IPS DF 4.7 (cell line): ENCODE data around the gene MORN3.
"Not testable (repeated sequence)": the region's sequence is repeated elsewhere in the genome, so short reads cannot be mapped to it uniquely, and the experiment has no call there.

Experiments
- DNase-seq: peaks from one replicate; pipeline ENCODE4 v3.0.0-alpha.2; 2013; ENCODE audit warnings: low spot score; ENCODE audit errors: extremely low read depth

MORN3 gene

DNA sequence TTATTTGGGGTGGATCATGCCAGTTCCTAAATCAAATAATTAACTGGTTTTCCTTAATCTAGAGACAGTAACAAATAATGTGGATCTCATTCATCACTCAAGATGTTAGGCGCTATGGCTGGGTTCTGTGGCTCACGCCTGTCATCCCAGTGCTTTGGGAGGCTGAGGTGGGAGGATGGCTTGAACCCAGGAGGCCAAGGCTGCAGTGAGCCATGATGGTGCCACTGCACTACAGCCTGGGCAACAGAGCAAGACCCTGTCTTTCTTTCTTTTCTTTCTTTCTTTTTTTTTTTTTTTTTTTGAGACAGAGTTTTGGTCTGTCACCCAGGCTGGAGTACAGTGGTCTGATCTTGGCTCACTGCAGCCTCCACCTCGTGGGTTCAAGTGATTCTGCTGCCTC is 23.3 kb upstream of the MORN3 start:
- not testable (repeated sequence) for DNase-seq

DNA sequence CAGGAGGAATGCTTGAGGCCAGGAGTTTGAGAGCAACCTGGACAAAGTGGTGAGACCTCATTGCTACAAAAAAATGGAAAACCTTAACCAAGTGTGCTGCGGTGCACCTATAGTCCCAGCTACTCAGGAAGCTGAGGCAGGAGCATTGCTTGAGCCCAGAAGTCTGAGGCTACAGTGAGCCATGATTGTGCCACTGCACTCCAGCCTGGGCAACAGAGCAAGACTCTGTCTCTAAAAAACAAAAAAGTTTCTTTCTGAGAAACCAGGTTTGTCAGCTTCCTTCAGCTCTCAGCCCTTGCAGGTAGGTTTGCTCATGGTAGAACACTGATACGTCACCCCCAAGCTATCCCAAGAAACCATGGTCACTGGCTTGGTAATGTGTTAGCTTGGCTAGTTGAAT is 20.0 kb upstream of the MORN3 start:
- DNase-seq, result no peak

DNA sequence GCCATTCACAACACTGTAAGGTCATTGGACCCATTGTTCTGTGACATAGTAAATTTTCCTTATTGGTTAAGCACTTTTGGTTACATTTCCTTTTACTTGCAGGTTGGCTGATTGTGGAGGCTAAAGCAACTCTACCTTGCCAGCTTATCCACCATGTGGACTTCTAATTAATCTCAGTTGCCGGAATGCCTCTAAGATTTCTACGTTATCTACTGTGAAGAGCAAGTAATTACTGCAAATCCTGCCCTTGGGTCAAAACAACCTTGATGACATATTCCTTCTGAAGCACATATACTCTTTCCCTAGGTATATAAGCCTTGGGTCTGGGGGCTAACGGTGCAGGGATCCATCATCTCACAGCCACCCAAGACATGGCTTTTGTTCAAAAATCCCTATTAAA is 19.5 kb upstream of the MORN3 start:
- DNase-seq, result no peak

DNA sequence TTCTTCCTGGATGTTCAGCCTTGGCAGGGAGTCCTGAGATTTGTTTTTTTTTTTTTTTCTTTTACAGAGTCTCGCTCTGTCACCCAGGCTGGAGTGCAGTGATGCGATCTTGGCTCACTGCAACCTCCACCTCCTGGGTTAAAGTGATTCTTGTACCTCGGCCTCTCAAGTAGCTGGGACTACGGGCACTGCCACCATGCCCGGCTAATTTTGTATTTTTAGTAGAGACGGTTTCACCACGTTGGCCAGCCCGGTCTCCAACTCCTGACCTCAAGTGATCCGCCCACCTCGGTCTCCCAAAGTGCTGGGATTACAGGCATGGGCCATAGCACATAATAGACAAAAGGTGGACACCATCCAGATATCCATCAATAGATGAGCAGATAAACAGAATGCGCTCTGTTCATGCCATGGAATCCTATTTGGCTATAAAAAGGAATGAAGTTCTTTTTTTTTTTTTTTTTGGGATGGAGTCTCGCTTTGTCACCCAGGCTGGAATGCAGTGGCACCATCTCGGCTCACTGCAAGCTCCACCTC is 10.3 kb upstream of the MORN3 start:
- DNase-seq, result not testable (repeated sequence)

DNA sequence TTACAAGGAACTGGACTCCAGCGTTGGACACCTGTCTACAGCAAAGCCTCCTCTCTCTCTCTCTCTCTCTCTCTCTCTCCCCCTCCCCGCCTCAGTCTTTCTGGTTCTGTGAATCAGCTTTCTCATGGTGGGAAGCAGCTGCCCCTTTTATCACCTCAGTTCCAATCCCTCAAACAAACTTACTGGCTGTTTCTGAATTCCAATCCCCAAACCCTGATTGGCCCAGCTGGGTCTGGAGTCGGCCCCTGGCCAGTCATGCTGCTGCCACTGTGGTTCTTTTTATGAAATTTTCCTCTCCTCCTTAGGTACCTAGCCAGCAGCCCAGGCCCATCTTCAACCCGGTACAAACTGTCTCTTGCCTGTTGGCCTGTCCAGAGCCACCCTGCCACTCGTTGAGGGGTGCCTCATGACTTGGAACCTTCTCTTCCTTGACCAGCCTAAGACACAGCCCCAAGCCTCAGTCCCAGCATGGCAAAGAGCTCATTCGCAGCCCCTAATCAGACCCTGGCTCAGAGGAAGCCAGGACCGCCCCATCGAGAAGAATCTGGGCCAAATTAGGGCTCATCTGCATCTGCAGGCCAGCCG is 9.4 kb upstream of the MORN3 start:
- no peak for DNase-seq

DNA sequence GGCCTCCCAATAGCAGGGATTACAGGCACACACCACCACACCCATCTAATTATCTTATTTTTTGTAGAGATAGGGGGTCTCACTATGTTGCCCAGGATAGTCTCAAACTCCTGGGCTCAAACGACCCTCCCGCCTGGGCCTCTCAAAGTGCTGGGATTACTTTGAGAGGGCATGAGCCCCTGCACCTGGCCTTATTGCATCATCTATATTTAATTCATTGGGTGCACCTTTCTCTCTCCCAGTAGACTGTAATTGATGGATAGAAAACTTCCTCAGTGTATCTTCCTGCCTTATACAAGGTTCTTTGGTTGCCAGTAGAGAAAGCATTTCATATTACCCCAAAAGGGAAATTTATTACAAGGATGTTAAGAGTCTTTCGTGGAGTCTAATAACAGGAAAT is 8.9 kb upstream of the MORN3 start:
- DNase-seq, result no peak

DNA sequence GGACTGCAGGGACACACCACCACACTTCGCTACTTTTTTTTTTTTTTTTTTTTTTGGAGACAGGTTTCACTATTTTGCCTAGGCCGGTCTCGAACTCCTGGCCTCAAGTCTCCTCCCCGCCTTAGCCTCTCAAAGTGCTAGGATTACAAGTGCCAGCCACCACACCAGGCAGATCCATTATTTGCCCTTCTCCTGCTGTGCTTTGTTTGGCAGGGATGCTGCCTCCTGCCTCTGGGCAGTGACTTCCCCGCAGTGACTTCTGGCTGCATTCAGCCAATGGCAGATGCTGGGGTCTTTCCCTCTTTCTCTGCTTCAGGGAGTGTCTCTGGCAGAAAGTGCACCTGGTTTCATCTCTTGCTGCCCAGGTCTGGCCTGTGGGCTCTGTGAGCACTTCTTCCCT is 6.7 kb upstream of the MORN3 start:
- no peak for DNase-seq

DNA sequence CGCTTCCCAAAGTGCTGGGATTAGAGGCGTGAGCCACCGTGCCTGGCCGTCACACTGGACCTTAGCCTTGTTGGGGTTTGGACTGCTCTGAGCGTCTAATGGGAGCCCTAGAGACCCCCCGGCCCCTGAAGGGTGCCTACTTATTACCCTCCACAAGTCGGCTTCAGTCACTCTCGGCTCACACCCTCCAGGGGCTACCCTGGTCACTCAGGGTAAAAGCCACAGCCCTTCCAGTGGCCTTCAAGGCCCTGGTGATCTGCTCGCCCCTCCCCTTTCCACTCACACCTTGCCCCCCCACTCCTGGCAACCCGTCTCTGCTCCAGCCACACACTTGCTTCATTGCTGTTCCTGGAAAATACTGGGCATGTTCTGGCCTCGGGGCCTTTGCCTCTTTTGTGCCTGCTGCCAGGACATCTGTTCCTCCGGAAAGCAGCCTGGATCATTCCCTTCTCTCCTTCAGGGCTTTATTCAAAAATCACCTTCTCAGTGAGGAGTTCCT is 3.6 kb upstream of the MORN3 start:
- DNase-seq, result no peak

DNA sequence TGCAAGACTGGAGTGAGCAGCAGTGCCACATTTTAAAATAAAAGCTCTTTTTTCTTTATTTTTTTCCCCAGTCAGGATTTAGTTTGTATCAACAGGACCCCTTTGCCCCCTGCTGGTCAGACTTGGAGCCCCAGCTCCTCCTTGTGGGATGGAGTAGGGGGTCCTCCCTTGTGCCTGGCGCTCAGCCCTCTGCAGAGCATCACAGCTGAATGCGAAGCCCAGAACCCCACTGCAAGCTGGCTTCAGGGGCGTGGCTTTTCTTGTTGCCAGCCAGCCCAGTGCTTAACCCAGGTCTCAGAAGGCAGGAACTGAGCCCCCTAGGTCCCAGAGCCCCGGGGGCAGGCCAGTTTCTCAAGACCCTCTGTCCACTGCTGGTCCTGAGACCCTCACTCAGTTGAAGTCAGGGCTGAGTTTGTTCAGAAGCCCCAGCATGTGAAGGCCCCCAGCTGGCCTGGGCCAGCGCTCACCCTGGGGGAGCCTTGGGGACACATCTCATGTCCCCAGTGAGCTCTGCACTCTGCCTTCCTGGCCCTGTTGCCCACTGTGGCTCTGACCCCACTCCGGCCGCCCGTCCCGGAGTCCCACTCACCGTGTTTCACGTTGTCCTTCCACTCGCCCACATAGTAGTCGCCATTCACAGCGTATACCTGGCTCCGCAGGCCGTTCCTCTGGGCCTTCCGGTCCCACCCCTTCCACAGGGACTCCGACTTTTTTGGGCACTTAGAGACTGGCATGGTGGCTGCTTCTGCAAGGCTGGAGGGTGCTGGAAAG is 519 bp downstream of the MORN3 start:
- no peak for DNase-seq

DNA sequence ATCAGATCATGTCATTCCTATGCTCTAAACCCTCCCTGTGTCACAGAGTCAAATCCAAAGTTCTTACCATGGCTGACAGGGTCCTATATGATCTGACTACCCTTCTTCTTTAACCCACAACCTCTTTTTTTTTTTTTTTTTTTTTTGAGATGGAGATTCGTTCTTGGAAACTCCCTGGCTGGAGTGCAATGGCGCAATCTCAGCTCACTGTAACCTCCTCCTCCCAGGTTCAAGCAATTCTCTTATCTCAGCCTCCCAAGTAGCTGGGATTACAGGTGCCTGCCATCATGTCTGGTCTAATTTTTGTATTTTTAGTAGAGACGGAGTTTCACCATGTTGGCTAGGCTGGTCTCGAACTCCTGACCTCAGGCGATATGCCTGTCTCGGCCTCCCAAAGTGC is 2.6 kb downstream of the MORN3 start:
- DNase-seq, result not testable (repeated sequence)

DNA sequence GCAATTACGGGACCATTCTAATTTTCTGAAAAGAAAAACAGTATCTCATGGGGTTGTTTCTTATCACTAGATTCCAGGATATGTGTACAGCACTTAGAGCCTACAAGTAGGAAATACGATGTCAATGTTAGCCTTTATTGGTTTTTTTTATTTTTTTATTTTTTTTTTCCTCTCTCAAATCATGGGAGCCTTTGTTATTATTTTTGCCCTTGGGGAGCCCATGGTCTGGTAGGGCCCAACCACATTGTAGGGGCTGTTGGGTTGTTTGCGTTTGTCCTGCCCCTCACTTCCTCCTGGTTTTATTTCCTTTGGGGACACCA is 5.9 kb downstream of the MORN3 start:
- DNase-seq, result no peak

DNA sequence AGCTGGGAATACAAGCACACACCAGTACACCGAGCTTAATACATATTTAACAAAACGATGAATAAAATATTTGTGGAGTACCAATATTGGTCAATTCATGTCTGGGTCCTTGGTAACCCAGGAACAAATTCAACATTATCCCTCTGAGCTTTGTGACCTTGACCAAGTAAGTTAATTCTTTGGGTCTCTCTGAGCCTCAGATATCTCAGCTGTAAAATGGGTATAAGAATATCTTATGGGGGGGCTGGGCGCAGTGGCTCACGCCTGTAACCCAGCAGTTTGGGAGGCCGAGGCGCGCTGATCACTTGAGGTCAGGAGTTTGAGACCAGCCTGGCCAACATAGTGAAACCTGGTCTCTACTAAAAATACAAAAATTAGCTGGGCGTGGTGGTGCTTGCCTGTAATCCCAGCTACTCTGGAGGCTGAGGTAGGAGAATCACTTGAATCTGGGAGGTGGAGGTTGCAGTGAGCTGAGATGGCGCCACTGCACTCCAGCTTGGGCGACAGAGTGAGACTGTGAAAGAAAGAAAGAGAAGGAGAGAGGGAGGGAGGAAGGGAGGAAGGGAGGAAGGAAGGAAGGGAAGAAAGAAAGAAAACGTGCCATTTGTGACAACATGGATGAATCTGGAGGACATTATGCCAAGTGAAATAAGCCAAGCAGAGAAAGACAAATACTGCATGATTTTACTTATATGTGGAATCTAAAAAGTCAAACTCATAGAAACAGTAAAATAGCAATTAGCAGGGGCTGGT is 7.9 kb downstream of the MORN3 start:
- DNase-seq, result not testable (repeated sequence)

DNA sequence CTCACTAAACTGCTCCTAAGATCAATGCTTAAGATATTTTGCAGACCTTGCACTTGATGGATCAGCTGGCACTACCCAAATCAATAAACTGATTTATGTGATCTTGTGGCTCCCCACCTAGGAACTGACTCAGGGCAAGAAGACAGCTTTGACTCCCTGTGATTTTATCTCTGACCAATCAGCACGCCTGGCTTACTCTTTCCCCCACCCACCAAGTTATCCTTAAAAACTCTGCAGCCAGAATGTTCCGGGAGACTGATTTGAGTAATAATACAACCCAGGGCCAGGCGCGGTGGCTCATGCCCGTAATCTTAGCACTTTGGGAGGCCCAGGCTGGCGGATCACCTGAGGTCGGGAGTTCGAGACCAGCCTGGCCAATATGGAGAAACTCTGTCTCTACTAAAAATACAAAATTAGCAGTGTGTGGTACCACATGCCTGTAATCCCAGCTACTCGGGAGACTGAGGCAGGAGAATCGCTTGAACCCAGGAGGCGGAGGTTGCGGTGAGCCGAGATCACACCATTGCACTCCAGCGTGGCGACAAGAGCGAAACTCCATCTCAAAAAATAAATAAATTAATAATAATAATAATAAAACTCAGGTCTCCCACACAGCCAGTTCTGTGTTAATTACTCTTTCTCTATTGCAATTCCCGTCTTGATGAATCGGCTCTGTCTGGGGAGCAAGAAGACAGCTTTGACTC is 12.0 kb downstream of the MORN3 start:
- DNase-seq, result no peak

DNA sequence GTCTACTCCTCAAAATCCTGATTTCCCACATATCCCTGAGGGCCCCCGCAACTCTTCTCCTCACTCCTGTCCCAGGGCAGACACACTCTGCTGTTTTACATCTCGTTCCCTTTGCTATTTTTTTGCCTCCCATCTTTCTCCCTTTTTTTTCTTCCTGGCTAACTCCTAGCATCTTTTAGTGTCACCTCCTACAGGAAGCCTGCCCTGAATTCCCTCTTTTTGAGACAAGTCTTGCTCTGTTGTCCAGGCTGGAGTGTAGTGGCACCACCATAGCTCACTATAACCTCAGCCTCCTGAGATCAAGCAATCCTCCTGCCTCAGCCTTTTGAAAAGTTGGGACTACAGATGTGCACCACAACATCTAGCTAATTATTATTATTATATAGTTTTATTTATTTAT is 13.3 kb downstream of the MORN3 start:
- DNase-seq, result no peak

DNA sequence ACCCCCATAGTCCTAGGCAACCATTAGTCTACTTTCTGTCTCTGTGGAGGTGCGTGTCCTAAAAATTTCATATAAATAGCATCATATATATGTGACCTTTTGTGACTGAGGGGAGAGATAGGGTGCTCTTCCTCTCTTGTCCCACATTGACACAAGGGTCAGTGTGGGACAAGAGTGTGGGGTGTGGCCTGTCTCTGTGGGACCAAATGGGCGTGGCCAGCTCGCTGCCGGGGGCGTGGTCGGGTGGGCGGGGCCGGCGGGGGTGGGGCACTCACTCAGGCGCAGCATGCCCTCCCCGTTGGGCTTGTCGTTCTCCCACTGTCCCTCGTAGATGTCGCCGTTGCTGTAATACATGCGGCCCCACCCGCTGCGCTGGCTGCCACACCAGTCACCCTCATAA is 15.5 kb downstream of the MORN3 start:
- no peak for DNase-seq

DNA sequence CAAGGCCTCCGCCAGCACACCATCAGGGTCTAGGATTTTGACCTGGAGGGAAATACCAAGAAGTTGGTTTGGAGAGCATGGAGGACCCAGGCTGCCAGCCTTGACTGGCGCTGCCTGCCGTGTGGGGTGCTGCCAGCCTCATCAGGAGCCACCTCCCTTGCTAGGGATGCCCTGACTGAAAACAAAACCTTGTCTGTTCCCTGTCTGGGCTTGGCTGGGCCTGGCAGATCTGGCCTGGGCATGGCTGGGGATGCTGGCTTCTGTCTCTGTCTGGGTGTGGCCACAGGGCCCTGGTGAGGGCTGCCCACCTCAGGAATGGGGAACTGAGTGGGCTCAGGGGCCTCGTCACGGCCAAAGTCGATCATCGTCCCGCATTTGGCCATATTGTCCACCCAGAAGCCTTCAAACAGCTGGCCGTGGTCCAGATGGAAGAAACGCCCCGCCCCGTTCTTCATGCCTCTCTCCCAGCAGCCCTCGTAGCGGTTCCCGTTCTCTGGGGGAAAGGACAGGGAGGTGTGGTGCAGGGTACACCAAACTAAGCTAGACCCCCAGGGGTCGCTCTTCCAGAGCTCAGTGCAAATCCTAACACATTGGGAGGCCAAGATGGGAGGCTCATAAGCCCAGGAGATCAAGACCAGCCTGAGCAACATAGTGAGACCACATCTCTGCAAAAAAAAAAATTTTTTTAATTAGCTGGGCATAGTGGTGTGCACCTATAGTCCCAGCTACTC is 16.5 kb downstream of the MORN3 start:
- no peak for DNase-seq

DNA sequence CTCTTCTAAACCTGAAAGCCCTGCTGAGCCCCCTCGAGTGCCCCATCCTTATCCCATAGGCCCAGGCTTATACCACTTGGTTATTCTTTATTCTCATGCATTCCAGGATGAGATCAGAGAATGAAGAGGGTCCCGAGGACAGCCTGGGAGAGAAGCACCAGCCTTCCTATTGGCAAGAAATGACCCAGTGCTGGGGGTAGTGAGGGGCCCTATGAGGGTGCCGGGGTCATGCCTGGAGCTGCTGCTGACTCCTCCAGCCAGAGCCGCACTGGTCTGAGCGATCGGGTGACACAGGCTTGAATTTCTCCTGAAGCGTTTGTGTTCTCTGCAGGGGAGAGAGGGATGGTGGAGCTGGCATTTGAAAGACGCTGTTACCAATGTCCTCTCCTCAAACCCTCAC is 18.1 kb downstream of the MORN3 start:
- no peak for DNase-seq

DNA sequence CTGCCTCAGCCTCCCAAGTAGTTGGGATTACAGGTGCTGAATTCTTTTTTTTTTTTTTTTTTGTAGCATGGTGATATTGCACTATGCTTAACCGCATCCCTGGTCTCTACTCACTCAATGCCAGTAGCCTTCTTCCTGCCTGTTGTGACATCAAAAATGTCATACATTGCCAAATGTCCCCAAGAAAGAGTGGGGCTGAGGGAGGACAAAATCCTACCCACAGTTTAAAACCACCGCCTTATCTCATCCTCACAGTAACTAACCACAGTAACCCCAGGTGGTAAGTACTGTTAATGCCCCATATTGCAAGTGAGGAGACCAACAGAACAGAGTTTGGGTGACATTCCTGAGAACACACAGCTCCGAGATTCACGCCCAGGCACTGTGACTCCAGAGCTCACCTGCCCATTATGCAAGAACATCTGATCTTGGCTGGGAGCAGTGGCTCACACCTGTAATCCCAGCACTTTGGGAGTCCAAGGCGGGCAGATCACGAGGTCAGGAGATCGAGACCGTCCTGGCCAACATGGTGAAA is 19.6 kb downstream of the MORN3 start:
- no peak for DNase-seq

DNA sequence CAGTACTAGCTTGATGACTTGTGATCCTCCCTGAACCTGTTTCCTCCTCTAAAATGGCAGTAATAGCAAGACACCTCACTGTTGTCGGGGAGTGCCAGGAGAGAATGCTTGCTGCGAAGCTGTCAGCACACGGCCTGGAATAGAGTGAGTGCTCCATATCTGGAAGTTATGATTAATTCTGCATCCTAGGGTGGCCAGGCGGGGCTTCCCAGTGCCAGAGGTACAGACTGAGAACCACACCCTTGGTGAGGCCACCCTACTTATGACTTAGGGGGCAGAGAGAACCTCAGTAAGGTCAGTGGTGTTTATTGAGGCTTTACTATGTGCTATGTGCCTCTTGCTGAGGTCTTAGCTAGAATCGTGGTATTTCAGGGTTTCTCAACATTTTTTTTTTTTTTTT is 20.1 kb downstream of the MORN3 start:
- DNase-seq, result no peak

DNA sequence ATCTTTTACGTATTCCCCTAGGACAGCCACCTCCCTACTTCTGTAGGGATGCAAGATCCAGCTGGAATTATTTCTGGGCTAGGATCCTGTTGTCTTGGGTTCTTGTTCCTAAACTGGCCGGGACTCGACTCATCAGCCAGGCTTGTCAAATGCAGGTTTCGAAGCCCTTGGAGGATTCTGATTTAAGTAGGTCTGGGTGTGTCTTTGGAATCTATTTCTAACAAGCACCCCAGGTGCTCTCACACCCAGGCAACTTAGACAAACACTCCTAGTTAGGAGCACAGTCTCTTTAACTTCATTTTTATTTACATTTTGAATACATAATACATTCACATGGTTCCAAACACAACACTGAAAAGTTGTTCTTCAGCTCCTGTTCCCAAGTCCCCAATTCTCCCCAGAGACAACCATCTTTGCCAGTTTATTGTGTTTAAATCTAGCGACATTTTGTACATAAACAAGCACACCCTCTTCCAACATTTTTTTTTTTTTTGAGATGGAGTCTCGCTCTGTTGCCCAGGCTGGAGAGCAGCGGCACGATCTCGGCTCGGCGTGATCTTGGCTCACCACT is 20.9 kb downstream of the MORN3 start:
- no peak for DNase-seq

DNA sequence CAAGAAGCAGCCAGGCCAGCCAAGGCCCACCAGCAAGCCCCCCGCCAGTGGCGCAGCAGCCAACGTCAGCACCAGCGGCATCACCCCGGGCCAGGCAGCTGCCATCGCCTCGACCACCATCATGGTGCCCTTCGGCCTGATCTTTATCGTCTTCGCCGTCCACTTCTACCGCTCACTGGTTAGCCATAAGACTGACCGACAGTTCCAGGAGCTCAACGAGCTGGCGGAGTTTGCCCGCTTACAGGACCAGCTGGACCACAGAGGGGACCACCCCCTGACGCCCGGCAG is 28.2 kb downstream of the MORN3 start:
- no peak for DNase-seq
